Stimulated activated CD8-positive, alpha-beta memory T cell treated with anti-CD3 and anti-CD28 coated beads, Interleukin-15, amount 100 ng/mL, for 24 hours (primary cell): ENCODE data around the gene GATA2.

Experiments used
- DNase-seq: peaks from one replicate; pipeline ENCODE4 v3.0.0-alpha.2; 2020; ENCODE audit warnings: low read depth

The GATA2 gene

GRCh38 chr3:128455786-128456748 is 36.9 kb downstream of the GATA2 start:
- no peak for DNase-seq

- no peak for DNase-seq
Observed at GRCh38 chr3:128455116-128455515, 37.9 kb downstream of the GATA2 start.

GRCh38 chr3:128454310-128454618 is 38.7 kb downstream of the GATA2 start:
- DNase-seq, result no peak

- no peak for DNase-seq
Observed at GRCh38 chr3:128453501-128454309, 39.3 kb downstream of the GATA2 start.

GRCh38 chr3:128452678-128453275 is 40.2 kb downstream of the GATA2 start:
- DNase-seq, result no peak

GRCh38 chr3:128452120-128452519 is 40.9 kb downstream of the GATA2 start:
- no peak for DNase-seq

GRCh38 chr3:128449111-128449638 is 43.8 kb downstream of the GATA2 start:
- no peak for DNase-seq

- DNase-seq, result no peak
Observed at GRCh38 chr3:128448491-128448890, 44.5 kb downstream of the GATA2 start.

GRCh38 chr3:128447561-128448013 is 45.4 kb downstream of the GATA2 start:
- DNase-seq, result no peak

- DNase-seq, result no peak
Observed at GRCh38 chr3:128446821-128447220, 46.2 kb downstream of the GATA2 start.

- DNase-seq, result no peak
Observed at GRCh38 chr3:128445357-128445756, 47.6 kb downstream of the GATA2 start.

- no peak for DNase-seq
Observed at GRCh38 chr3:128443771-128444170, 49.2 kb downstream of the GATA2 start.

GRCh38 chr3:128442949-128443348 is 50.1 kb downstream of the GATA2 start:
- no peak for DNase-seq

GRCh38 chr3:128442070-128442469 is 50.9 kb downstream of the GATA2 start:
- DNase-seq, result no peak

GRCh38 chr3:128439226-128439625 is 53.8 kb downstream of the GATA2 start:
- DNase-seq, result no peak

- DNase-seq, result no peak
Observed at GRCh38 chr3:128438488-128439072, 54.4 kb downstream of the GATA2 start.

GRCh38 chr3:128436214-128436613 is 56.8 kb downstream of the GATA2 start:
- DNase-seq, result no peak

- no peak for DNase-seq
Observed at GRCh38 chr3:128435561-128435960, 57.4 kb downstream of the GATA2 start.

GRCh38 chr3:128435058-128435457 is 57.9 kb downstream of the GATA2 start:
- no peak for DNase-seq

GRCh38 chr3:128434524-128434923 is 58.5 kb downstream of the GATA2 start:
- no peak for DNase-seq

GRCh38 chr3:128433837-128434165 is 59.2 kb downstream of the GATA2 start:
- no peak for DNase-seq
